Smooth muscle cell of the brain vasculature (primary cell): Measurements from ENCODE around the gene GHRL.

ENCODE experiments used
- DNase-seq: peaks from one replicate; pipeline ENCODE4 v3.0.0-alpha.2; 2012; ENCODE audit warnings: low read depth, low spot score

GHRL gene

GRCh38 chr3:10327592-10327991 is 34.8 kb upstream of the GHRL start:
- DNase-seq: no peak

GRCh38 chr3:10322352-10322710 is 29.6 kb upstream of the GHRL start:
- no peak for DNase-seq

GRCh38 chr3:10321630-10322351 is 29.0 kb upstream of the GHRL start:
- DNase-seq: no peak

- DNase-seq: no peak
Measured at GRCh38 chr3:10320320-10320677, 27.6 kb upstream of the GHRL start.

- no peak for DNase-seq
Measured at GRCh38 chr3:10319804-10320203, 27.1 kb upstream of the GHRL start.

GRCh38 chr3:10319251-10319650 is 26.5 kb upstream of the GHRL start:
- no peak for DNase-seq

GRCh38 chr3:10317961-10318350 is 25.2 kb upstream of the GHRL start:
- DNase-seq: no peak

- DNase-seq: no peak
Measured at GRCh38 chr3:10317311-10317960, 24.7 kb upstream of the GHRL start.

GRCh38 chr3:10315771-10316344 is 23.1 kb upstream of the GHRL start:
- DNase-seq: no peak

GRCh38 chr3:10315101-10315500 is 22.4 kb upstream of the GHRL start:
- no peak for DNase-seq

- no peak for DNase-seq
Measured at GRCh38 chr3:10312861-10313260, 20.1 kb upstream of the GHRL start.

GRCh38 chr3:10312391-10312790 is 19.6 kb upstream of the GHRL start:
- DNase-seq: no peak

GRCh38 chr3:10311710-10312109 is 19.0 kb upstream of the GHRL start:
- DNase-seq: no peak

- DNase-seq: no peak
Measured at GRCh38 chr3:10310578-10310977, 17.8 kb upstream of the GHRL start.

GRCh38 chr3:10309736-10310135 is 17.0 kb upstream of the GHRL start:
- no peak for DNase-seq

GRCh38 chr3:10308678-10309077 is 15.9 kb upstream of the GHRL start:
- no peak for DNase-seq

GRCh38 chr3:10306156-10306555 is 13.4 kb upstream of the GHRL start:
- DNase-seq: no peak

GRCh38 chr3:10305331-10305902 is 12.7 kb upstream of the GHRL start:
- DNase-seq: no peak

GRCh38 chr3:10304905-10305304 is 12.2 kb upstream of the GHRL start:
- no peak for DNase-seq

- no peak for DNase-seq
Measured at GRCh38 chr3:10303785-10304184, 11.0 kb upstream of the GHRL start.

GRCh38 chr3:10303105-10303504 is 10.4 kb upstream of the GHRL start:
- no peak for DNase-seq

GRCh38 chr3:10300087-10300486 is 7.3 kb upstream of the GHRL start:
- no peak for DNase-seq

- DNase-seq: no peak
Measured at GRCh38 chr3:10299679-10300078, 6.9 kb upstream of the GHRL start.
